HepG2 (cell line): ENCODE results near the gene CDC20. TPM values are rescaled to one million over a fixed set of nuclear protein-coding genes. Genes with fewer than 3 reads are reported as not detected.

ENCODE experiments used
- ADNP ChIP-seq: sonication (generic); formaldehyde crosslinking; IDR thresholded peaks from 2 replicates; pipeline ENCODE4 v1.4.0; 2020; ENCODE audit warnings: missing genetic modification reagents
- ATF3 ChIP-seq: sonication (generic); formaldehyde crosslinking; IDR thresholded peaks from 2 replicates; pipeline ENCODE4 v1.4.0; 2020; ENCODE audit warnings: missing genetic modification reagents
- DMAP1 ChIP-seq: IDR thresholded peaks from 2 replicates; pipeline ENCODE4 v1.6.1; 2016
- DRAP1 ChIP-seq: IDR thresholded peaks from 2 replicates; pipeline ENCODE4 v1.6.1; 2016; ENCODE audit warnings: missing genetic modification reagents, missing compliant biosample characterization
- EP300 ChIP-seq, 3 experiments: sonication (generic) in 1 of 3; formaldehyde crosslinking in 1 of 3; IDR thresholded peaks; 2 replicates each; pipeline versions ENCODE4 v1.5.1 to v1.6.1; 2011 to 2020; ENCODE audit warnings: low read depth in 2 of 3, low read length in 2 of 3, borderline replicate concordance in 1 of 3, improper control_type of control experiment in 1 of 3, mild to moderate bottlenecking in 1 of 3, missing genetic modification reagents in 1 of 3, moderate library complexity in 1 of 3
- ETS1 ChIP-seq: sonication (generic); formaldehyde crosslinking; IDR thresholded peaks from 2 replicates; pipeline ENCODE4 v1.4.0; 2020; ENCODE audit warnings: missing genetic modification reagents
- FIP1L1 ChIP-seq: fragments of 200-400 bp; formaldehyde crosslinking; IDR thresholded peaks from 2 replicates; pipeline ENCODE4 v1.6.1; 2018; ENCODE audit warnings: low read depth, mild to moderate bottlenecking, low read length, moderate library complexity, borderline replicate concordance; ENCODE audit not compliant: insufficient read depth
- FOXP1 ChIP-seq, 2 experiments: fragments of 450-650 bp in 1 of 2; IDR thresholded peaks; 2 replicates each; pipeline ENCODE4 v1.6.1; 2017 to 2018; ENCODE audit warnings: antibody characterized with exemption in 1 of 2
- GTF3A ChIP-seq: sonication (generic); formaldehyde crosslinking; conservative IDR thresholded peaks from 2 replicates; pipeline ENCODE4 v1.4.0; 2020; ENCODE audit warnings: mild to moderate bottlenecking, missing genetic modification reagents
- HIVEP1 ChIP-seq: sonication (generic); formaldehyde crosslinking; IDR thresholded peaks from 2 replicates; pipeline ENCODE4 v1.4.0; 2020; ENCODE audit warnings: mild to moderate bottlenecking, missing genetic modification reagents
- MAFK ChIP-seq, 2 experiments: IDR thresholded peaks in 1 of 2; conservative IDR thresholded peaks in 1 of 2; 2 replicates each; pipeline ENCODE4 v1.6.1; 2011; ENCODE audit warnings: improper control_type of control experiment in 2 of 2, low read length in 2 of 2
- MATR3 ChIP-seq: sonication (generic); formaldehyde crosslinking; IDR thresholded peaks from 2 replicates; pipeline ENCODE4 v1.4.0; 2020; ENCODE audit warnings: missing genetic modification reagents
- MIER2 ChIP-seq: IDR thresholded peaks from 2 replicates; pipeline ENCODE4 v1.6.1; 2016; ENCODE audit warnings: missing biosample characterization, missing genetic modification reagents
- NR2F6 ChIP-seq, 2 experiments: IDR thresholded peaks; 2 replicates each; pipeline ENCODE4 v1.6.1; 2016; ENCODE audit warnings: antibody characterized with exemption in 1 of 2, mild to moderate bottlenecking in 1 of 2
- PBX3 ChIP-seq: sonication (generic); formaldehyde crosslinking; IDR thresholded peaks from 2 replicates; pipeline ENCODE4 v1.8.1; 2023; ENCODE audit warnings: missing genetic modification reagents, inconsistent platforms, borderline replicate concordance
- RBM22 ChIP-seq: fragments of 200-400 bp; formaldehyde crosslinking; optimal IDR thresholded peaks from 2 replicates; pipeline ENCODE3; 2017; ENCODE audit warnings: mild to moderate bottlenecking, low read length, moderate library complexity
- TFDP2 ChIP-seq: sonication (generic); formaldehyde crosslinking; IDR thresholded peaks from 2 replicates; pipeline ENCODE4 v1.4.0; 2020; ENCODE audit warnings: missing genetic modification reagents
- YEATS4 ChIP-seq: sonication (generic); formaldehyde crosslinking; IDR thresholded peaks from 2 replicates; pipeline ENCODE4 v1.4.0; 2020; ENCODE audit warnings: missing genetic modification reagents, borderline replicate concordance
- ZBTB1 ChIP-seq: sonication (generic); formaldehyde crosslinking; IDR thresholded peaks from 2 replicates; pipeline ENCODE4 v1.4.0; 2020; ENCODE audit warnings: missing genetic modification reagents, borderline replicate concordance
- ZFP1 ChIP-seq: IDR thresholded peaks from 2 replicates; pipeline ENCODE4 v1.6.1; 2016
- ZKSCAN8 ChIP-seq: IDR thresholded peaks from 2 replicates; pipeline ENCODE4 v1.6.1; 2016; ENCODE audit warnings: borderline replicate concordance, missing genetic modification reagents, missing compliant biosample characterization
- ZNF282 ChIP-seq: fragments of 450-650 bp; IDR thresholded peaks from 2 replicates; pipeline ENCODE4 v1.6.1; 2018; ENCODE audit not compliant: partially characterized antibody
- ZNF317 ChIP-seq: sonication (generic); formaldehyde crosslinking; IDR thresholded peaks from 2 replicates; pipeline ENCODE4 v1.5.0; 2020; ENCODE audit warnings: mild to moderate bottlenecking, missing genetic modification reagents
- ZNF33A ChIP-seq: sonication (generic); formaldehyde crosslinking; IDR thresholded peaks from 2 replicates; pipeline ENCODE4 v1.5.1; 2020; ENCODE audit warnings: missing genetic modification reagents, mild to moderate bottlenecking, moderate library complexity, borderline replicate concordance
- ZNF572 ChIP-seq: sonication (generic); formaldehyde crosslinking; IDR thresholded peaks from 2 replicates; pipeline ENCODE4 v1.5.1; 2020; ENCODE audit warnings: mild to moderate bottlenecking, missing genetic modification reagents
- ZNF720 ChIP-seq: sonication (generic); formaldehyde crosslinking; IDR thresholded peaks from 2 replicates; pipeline ENCODE4 v1.4.0; 2020; ENCODE audit warnings: missing genetic modification reagents
- polyA plus RNA-seq, 8 experiments: library from polyadenylated mRNA; depleted of rRNA in 3 of 8; stranded (reverse) in 7 of 8; unstranded in 1 of 8; fragments of >200 nt; fragmentation: Illumina TruSeq in 4 of 8; extraction: Trizol in 4 of 8; gene quantifications; 2 replicates each; pipeline versions ENCODE4 v1.2.1 to v1.2.3, GENCODE V29; 2011 to 2016; ENCODE audit warnings: low read depth in 4 of 8, missing spikeins in 1 of 8, mixed read lengths in 1 of 8; ENCODE audit not compliant: insufficient read depth in 1 of 8
- total RNA-seq, 5 experiments: library from RNA; depleted of rRNA; stranded (reverse); fragments of >200 nt; fragmentation: Illumina TruSeq; extraction: Trizol; gene quantifications; 2 replicates each; pipeline ENCODE4 v1.2.3, GENCODE V29; 2016; ENCODE audit warnings: low read depth in 1 of 5

The CDC20 gene
- total and polyA plus RNA-seq, 2 of the 13 experiments (the other 11 are each of a cell fraction or from before 2014, with no cell fraction given): 57.9 to 90.0 TPM

- TF ChIP-seq ATF3 (no peak; the same call in 1 of the 2 replicates), ZKSCAN8 (CRISPR knock-in tag) (no peak), MAFK (conservative IDR thresholded peaks at IDR 0.05 in 1 of 2, IDR thresholded peaks at IDR 0.05 in 1 of 2; ENCODE audit: low read length in 2 of 2) (no peak), ZNF317 (0 out of 2 replicates have a peak, but pooled peaks have one; percentile 51), GTF3A (no peak), MATR3 (CRISPR knock-in tag) (no peak), ETS1 (peak; percentile 61; the same call in 1 of the 2 replicates), MIER2 (CRISPR knock-in tag) (no peak), ZNF33A (CRISPR knock-in tag) (no peak), ZNF720 (CRISPR knock-in tag) (0 out of 2 replicates have a peak, but pooled peaks have one; percentile 56), TFDP2 (CRISPR knock-in tag) (peak; percentile 80), EP300 (IDR thresholded peaks at IDR 0.05; ENCODE audit: low read depth in 2 of 2, low read length in 2 of 2) (no peak), EP300 (CRISPR knock-in tag; IDR thresholded peaks at IDR 0.05; ENCODE audit: borderline replicate concordance) (0 out of 2 replicates have a peak, but pooled peaks have one; percentile 20), YEATS4 (CRISPR knock-in tag) (peak; percentile 89), HIVEP1 (CRISPR knock-in tag) (peak; percentile 91), RBM22 (no peak), ZNF282 (no peak), ZNF572 (no peak), ZFP1 (CRISPR knock-in tag) (peak; percentile 58; the same call in 1 of the 2 replicates), FOXP1 (IDR thresholded peaks at IDR 0.05) (no peak), FOXP1 (CRISPR knock-in tag; IDR thresholded peaks at IDR 0.05) (no peak; the same call in 1 of the 2 replicates), ZBTB1 (CRISPR knock-in tag) (0 out of 2 replicates have a peak, but pooled peaks have one; percentile 40), DMAP1 (CRISPR knock-in tag) (peak; percentile 94), ADNP (no peak), NR2F6 (IDR thresholded peaks at IDR 0.05) (no peak), NR2F6 (CRISPR knock-in tag; IDR thresholded peaks at IDR 0.05) (peak; percentile 55), FIP1L1 (no peak), DRAP1 (CRISPR knock-in tag) (peak; percentile 71; the same call in 1 of the 2 replicates), PBX3 (CRISPR knock-in tag) (peak; percentile 34; the same call in 1 of the 2 replicates)
These were observed 9.3 kb downstream of the CDC20 start, which contains the start of gene ELOVL1 (continued) for GRCh38 chr1:43367904-43368645.
